IPS-20b (cell line): ENCODE measurements around the gene TALDO1.

Experiments
- H3K27ac ChIP-seq: one replicate; pipeline ENCODE4 v1.5.1; 2013; ENCODE audit warnings: low read length
- H3K27me3 ChIP-seq: 2 replicates; pipeline ENCODE4 v1.6.1; 2013; ENCODE audit warnings: mild to moderate bottlenecking, low read length, inconsistent platforms; ENCODE audit not compliant: insufficient read depth
- H3K36me3 ChIP-seq: 2 replicates; pipeline ENCODE4 v1.6.1; 2013; ENCODE audit warnings: low read depth, mild to moderate bottlenecking, inconsistent platforms, low read length, moderate library complexity; ENCODE audit not compliant: insufficient read depth
- H3K4me1 ChIP-seq: 2 replicates; pipeline ENCODE4 v1.6.1; 2013; ENCODE audit warnings: mild to moderate bottlenecking, control low read depth, inconsistent platforms, low read length, moderate library complexity; ENCODE audit not compliant: insufficient read depth
- H3K4me3 ChIP-seq: 2 replicates; pipeline ENCODE4 v1.5.1; 2013; ENCODE audit warnings: mild to moderate bottlenecking, low read length, inconsistent platforms
- H3K9ac ChIP-seq: 2 replicates; pipeline ENCODE4 v1.6.1; 2013; ENCODE audit warnings: low read depth, mild to moderate bottlenecking, inconsistent platforms, low read length, moderate library complexity
- H3K9me3 ChIP-seq: 2 replicates; pipeline ENCODE4 v1.6.1; 2013; ENCODE audit warnings: mild to moderate bottlenecking, low read depth, low read length, inconsistent platforms; ENCODE audit not compliant: insufficient read depth

The TALDO1 gene

DNA sequence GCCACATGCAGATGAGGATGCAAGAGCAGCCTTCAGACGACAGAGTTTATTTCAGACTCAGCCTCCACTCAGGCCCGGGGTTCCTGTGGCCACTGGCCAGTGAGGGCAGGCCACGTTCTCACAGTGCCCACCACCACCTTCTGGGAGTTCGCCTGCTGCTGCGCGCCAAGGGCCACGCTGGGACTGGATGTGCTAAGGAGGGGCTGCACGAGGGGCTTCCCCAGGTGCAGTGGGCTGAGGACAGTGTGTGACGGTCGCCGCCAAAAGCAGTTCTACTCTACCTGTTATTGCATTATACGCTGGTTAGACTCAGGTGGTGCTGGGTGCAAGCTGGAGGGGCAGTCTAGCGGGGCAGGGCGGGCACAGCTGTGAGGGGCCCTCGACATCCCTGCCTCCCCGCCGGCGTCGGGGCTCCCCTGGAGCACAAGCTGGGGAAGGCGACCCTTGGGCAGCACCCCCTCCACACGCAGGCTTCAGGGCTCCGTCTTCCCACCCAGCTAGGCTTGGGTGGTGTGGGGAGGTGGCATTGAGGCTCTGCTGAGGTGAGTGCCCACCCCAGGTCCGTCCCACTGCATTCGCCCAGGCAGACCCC is 39.9 kb downstream of the TALDO1 start:
- Histone ChIP-seq H3K27ac (no peak overlapping the region), H3K9me3 (no peaks in the 10 kb centered on the region), H3K4me3 (no peak overlapping the region), H3K27me3 (no peaks in the 10 kb centered on the region; the same call in 1 of the 2 replicates), H3K4me1 (peaks cover 7% of the 10 kb centered on the region; the same call in 1 of the 2 replicates), H3K36me3 (no peaks in the 10 kb centered on the region), H3K9ac (no peak overlapping the region)

DNA sequence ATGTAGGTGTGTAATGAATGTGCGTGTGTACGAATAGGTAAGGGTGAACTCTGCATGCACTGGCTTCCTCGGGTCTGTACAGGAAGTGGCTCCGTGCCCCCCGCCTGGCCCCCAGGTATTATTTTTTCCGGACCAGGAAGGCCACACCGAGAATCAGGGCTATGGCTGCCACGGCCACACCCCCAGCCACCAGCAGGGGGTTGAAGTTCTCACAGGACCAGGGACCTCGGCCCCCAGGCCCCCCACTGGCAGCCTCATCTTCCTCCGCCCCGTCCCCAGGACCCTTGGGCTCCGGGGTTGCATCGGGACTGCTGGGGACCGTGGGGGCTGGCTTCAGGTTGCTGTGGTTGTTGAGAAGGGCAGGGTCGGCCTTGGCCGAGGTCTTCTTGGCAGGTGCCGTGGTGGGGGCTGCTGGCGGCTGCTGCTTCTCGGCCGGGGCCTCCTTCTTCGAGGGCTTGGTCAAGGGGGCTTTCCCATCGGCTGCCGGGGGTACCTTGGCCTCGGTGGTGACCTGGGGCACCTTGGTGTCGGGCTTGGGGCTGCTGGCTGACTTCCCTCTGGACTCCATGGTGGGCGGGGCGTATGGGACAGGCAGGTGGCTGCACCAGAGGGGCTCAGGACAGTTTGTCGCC is 40.9 kb downstream of the TALDO1 start:
- Histone ChIP-seq H3K27ac (no peak overlapping the region), H3K9ac (no peak overlapping the region), H3K27me3 (no peaks in the 10 kb centered on the region), H3K36me3 (peaks cover 3% of the 10 kb centered on the region; the same call in 1 of the 2 replicates), H3K4me1 (peaks cover 7% of the 10 kb centered on the region; the same call in 1 of the 2 replicates), H3K4me3 (no peak overlapping the region), H3K9me3 (no peaks in the 10 kb centered on the region)

DNA sequence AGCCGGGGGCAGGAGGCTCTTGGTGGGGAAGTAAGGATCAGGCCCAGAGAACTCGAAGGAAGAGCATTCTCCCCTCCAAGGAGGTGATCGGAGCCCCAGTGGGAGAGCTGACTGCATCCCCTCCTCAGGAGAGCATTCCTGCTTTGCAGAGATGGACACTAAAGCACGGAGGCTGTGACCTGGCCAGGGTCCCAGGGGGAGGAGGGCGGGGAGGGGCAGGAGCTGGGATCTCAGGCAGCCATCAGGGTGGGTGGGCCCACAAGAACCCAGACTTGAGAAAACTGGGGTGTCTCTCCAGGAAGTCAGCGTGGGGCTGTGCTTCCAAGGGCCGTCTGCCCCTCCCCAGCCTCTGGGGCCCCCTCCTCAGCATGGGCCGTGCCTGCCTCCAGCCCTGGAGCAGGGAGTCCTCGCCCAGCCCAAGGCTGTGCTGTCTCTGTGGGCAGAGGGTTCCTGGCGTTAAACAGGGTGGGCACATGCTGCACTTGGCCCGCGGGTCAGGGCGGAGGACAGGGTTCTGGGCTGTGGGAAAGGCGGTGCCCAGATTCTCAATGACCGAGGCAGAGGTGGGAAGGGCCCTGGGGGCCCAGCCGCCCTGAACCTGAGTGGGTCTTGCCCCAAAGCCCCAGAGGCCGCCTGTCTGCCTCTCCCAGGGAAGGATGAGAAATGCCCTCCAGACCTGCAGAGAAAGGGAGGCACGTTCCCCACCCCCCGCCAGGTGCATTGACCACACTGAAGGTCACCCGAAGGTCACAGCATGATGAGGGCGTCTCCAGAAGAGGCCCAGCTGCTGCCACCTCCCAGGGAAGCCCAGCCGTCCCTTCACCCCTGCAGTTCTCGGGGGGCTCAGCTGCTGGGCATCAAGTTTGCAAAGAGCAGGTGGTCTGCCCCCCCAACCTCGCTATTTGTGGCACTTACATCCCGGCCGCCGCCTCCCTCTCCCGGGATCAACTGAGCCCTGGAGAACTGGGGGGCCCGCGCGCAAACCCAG is 42.0 kb downstream of the TALDO1 start:
- H3K4me1 ChIP-seq: peaks cover 4% of the 10 kb centered on the region; the same call in 1 of the 2 replicates
- H3K27me3 ChIP-seq: no peaks in the 10 kb centered on the region
- H3K36me3 ChIP-seq: peaks cover 8% of the 10 kb centered on the region; the same call in 1 of the 2 replicates
- no peaks in the 10 kb centered on the region for H3K9me3 ChIP-seq
- no peak overlapping the region; the same call in 1 of the 2 replicates for H3K9ac ChIP-seq
- no peak overlapping the region for H3K27ac ChIP-seq
- H3K4me3 ChIP-seq: no peak overlapping the region; the same call in 1 of the 2 replicates

DNA sequence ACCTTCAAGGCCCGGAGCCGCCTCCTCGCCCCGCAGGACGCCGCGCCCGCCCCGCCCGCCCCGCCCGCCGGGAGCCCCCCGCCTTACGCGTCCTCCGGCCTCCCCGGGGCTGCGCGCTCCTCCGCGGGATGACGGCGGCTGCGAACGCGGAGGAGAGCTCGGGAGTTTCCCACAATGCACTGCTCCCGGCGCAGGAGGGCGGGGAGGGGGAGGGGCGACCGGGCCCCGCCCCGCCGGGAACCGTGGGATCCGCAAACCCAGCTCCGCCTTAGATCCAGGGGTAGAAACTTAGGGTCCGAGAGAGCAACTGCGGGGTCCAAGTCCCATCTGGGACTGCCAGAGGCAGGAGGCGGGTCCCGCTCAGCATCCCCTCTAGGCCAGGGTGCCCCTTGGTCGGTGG is 42.7 kb downstream of the TALDO1 start, which contains the start of gene CEND1:
TSS of gene CEND1 (minus strand) at position 148 of the 400 bp plus-strand sequence. CDS start 1,514 bp downstream, outside the sequence.
- H3K9me3 ChIP-seq: no peaks in the 10 kb centered on the region
- peaks cover 4% of the 10 kb centered on the region; the same call in 1 of the 2 replicates for H3K4me1 ChIP-seq
- H3K36me3 ChIP-seq: peaks cover 8% of the 10 kb centered on the region; the same call in 1 of the 2 replicates
- no peak within 1 kb of the TSS; the same call in 1 of the 2 replicates for H3K9ac ChIP-seq
- H3K27ac ChIP-seq: no peak within 1 kb of the TSS
- no peaks in the 10 kb centered on the region for H3K27me3 ChIP-seq
- no peak within 1 kb of the TSS; the same call in 1 of the 2 replicates for H3K4me3 ChIP-seq

DNA sequence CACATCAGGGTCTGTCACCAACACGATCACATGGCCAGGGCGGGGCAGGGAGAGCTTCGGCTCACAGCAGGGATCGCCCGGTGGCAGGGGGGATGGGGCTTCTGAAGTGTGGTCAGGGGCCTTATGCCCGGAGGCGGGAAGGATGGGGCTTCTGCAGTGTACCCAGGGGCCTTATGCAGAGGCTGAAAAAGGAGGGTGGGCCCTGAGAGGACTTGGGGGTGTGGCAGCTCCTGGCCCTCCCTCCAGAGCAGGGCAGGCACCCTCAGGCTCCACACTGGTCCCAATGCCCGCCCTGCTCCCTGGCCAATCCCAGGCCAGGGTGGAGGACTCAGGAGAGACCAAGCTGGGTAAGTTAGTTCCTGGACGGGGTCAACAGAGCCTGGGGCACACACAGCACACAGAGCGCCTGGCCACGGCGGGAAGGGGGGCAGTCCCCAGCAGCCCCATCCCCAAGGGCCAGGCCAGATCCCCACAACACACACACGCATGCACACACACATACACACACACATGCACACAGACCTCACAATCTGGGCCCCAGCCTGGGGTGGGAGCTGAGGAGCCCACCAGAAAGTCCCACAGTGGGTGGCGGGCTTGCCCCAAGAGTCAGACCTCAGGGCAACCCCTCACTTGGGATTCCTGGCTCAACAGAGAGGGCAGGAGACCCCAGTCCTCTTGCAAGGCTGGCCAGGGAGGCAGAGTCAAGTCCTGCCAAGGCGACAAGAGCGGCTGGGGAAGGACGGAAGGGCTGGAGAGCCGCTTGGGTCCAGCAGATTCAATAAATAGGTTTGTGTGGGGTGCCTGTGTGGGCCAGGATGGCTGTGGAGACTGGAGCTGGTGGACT is 43.7 kb downstream of the TALDO1 start:
- Histone ChIP-seq H3K9ac (no peak overlapping the region), H3K4me3 (no peak overlapping the region), H3K9me3 (no peaks in the 10 kb centered on the region)

DNA sequence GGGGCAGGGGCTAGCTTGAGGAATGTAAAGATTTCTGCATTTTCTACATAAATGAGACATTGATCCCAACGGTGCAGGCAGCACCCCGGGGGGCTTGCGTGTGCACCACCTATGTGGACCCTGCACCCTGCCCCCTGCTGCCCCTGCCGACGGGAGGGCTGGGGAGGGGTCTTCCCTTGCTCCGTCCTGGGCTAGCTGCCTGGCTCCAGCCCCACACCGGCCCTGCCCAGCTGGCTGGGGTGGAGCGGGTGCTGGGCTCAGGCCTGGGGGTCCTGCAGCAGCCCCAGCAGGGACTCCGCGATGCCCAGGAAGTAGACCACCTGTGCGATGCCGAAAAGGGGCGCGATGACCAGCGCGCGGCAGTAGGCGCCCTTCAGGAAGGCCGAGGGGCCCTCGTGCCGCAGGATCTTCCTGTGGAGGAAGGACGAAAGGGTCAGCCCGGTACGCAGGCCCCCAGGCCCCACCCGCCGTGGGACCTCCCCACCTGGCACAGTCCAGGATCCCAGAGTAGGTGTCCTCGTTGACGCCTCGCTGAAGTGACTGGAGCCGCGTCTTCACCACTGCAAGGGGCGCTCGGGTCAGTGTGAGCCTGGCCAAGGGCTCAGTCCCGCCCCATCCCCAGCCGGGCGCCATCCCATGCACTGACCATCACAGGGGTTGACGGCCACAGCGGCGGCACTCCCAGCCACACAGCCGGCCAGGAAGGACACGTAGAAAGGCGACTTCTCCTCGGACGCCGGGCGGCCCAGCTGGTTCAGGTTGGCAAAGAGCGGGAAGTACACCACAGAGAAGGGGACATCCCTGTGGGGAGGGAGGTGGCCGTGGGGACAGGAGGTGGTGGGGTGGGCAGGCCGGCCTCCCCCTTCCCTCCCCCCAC is 44.6 kb downstream of the TALDO1 start:
- no peaks in the 10 kb centered on the region for H3K27me3 ChIP-seq
- H3K9me3 ChIP-seq: no peaks in the 10 kb centered on the region
- peaks cover 5% of the 10 kb centered on the region; the same call in 1 of the 2 replicates for H3K4me1 ChIP-seq
- no peak overlapping the region for H3K9ac ChIP-seq
- peaks cover 8% of the 10 kb centered on the region; the same call in 1 of the 2 replicates for H3K36me3 ChIP-seq
- no peak overlapping the region for H3K4me3 ChIP-seq
- H3K27ac ChIP-seq: no peak overlapping the region

More for the DNA sequence above, 43.7 kb downstream of the TALDO1 start:
- Histone ChIP-seq H3K27me3 (no peaks in the 10 kb centered on the region), H3K27ac (no peak overlapping the region), H3K36me3 (peaks cover 8% of the 10 kb centered on the region; the same call in 1 of the 2 replicates), H3K4me1 (peaks cover 4% of the 10 kb centered on the region; the same call in 1 of the 2 replicates)

DNA sequence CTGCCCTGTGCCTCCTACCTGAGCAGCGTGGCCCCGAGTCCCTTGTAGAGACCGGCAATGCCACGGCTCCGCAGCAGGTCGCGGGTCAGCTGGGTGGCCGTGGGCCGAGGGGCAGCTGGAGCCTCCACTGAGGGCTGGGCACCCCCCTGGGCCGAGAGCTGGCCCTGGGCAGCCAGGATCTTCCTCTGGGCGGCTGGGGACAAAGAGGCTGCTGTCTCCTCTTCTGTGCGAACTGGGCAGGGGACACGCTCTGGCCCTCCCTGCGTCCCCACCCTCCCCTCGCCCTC is 45.2 kb downstream of the TALDO1 start:
- Histone ChIP-seq H3K36me3 (peaks cover 8% of the 10 kb centered on the region; the same call in 1 of the 2 replicates), H3K9me3 (no peaks in the 10 kb centered on the region)

DNA sequence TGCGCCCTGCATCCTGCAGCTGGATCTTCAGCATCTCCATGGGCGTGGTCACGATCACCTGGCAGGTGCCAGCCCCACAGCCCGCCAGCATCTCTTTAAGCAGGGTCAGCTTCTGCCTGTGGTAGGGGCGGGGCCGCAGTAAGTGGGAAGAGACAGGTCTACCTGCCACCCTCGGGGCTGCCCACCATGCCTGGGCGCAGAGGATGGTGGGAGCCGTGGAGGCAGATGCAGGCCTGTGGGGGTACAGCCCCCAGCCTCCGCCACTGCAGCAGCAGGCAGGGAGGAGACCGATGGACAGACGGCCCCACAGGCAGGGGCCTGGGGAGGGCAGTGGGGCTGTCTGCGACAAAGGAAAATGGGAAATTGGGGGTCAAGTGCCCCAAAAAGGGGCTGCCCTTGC is 45.6 kb downstream of the TALDO1 start:
- no peak overlapping the region for H3K27ac ChIP-seq
- peaks cover 8% of the 10 kb centered on the region; the same call in 1 of the 2 replicates for H3K36me3 ChIP-seq
- no peak overlapping the region for H3K9ac ChIP-seq
- H3K4me3 ChIP-seq: no peak overlapping the region
- H3K9me3 ChIP-seq: no peaks in the 10 kb centered on the region
- peaks cover 8% of the 10 kb centered on the region; the same call in 1 of the 2 replicates for H3K4me1 ChIP-seq
- H3K27me3 ChIP-seq: no peaks in the 10 kb centered on the region

More for the DNA sequence above, 45.2 kb downstream of the TALDO1 start:
- Histone ChIP-seq H3K4me3 (no peak overlapping the region), H3K4me1 (peaks cover 8% of the 10 kb centered on the region; the same call in 1 of the 2 replicates), H3K9ac (no peak overlapping the region), H3K27me3 (no peaks in the 10 kb centered on the region), H3K27ac (no peak overlapping the region)

DNA sequence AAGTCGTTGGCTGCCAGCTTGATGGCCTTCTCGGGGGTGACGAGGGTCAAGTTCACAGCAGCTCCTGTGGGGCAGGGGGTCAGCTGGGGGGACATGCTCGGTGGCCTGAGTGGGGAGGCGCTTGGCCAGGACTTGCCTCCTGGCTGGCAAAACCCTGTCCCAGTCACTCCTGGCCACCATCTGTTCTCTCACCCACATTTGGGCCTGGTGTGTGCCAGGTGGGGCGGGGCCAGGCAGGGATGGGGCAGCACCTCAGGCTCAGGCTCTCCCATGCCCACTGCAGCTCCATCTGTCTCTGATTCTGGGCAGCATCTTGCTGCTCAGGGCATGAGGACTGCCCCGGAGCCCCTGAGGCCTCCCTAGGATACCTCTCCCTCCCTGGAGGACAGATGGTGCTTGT is 46.3 kb downstream of the TALDO1 start:
- no peaks in the 10 kb centered on the region for H3K9me3 ChIP-seq
- H3K9ac ChIP-seq: no peak overlapping the region
- peaks cover 8% of the 10 kb centered on the region; the same call in 1 of the 2 replicates for H3K36me3 ChIP-seq
- no peaks in the 10 kb centered on the region for H3K27me3 ChIP-seq
- no peak overlapping the region for H3K4me3 ChIP-seq
- peaks cover 8% of the 10 kb centered on the region; the same call in 1 of the 2 replicates for H3K4me1 ChIP-seq
- no peak overlapping the region for H3K27ac ChIP-seq
